Measurements from ENCODE around the gene AZU1. TPM values are rescaled to one million over a fixed set of nuclear protein-coding genes. Genes with fewer than 3 reads are reported as not detected.
"Not testable (repeated sequence)": the region's sequence is repeated elsewhere in the genome, so short reads cannot be mapped to it uniquely, and the experiment has no call there.

Gene AZU1
- total RNA-seq, 3 donors from 2014 or later = not detected

DNA sequence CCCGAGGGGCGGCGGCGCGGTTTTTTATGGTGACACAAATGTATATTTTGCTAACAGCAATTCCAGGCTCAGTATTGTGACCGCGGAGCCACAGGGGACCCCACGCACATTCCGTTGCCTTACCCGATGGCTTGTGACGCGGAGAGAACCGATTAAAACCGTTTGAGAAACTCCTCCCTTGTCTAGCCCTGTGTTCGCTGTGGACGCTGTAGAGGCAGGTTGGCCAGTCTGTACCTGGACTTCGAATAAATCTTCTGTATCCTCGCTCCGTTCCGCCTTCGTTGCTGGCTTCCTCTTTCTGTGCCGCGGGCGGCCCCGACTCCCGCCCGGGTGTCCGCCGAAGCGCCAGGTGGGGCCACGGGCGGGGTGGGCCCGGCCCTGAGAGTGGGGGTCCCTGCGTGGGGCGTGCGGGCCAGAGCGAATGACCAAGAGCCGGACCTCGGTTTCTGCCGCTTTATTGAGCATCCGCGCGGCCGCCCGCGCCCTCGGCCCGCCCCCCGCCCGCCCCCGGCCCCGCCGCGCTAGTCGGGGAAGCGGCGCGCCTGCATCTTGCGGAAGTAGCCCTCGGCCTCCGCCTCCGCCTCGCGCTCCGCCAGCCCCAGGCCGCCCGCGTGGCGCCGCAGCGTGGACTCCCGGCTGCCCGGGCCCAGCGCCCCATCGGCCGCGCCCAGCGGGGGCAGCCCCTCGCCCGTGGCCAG, 15.4 kb upstream of the AZU1 start:
- no peak overlapping the region for H3K4me3 Mint-ChIP-seq
- no peaks in the 10 kb centered on the region for H3K27me3 Mint-ChIP-seq (ENCODE audit: low read depth)
- ATAC-seq = no peak
- H3K4me1 Mint-ChIP-seq (ENCODE audit: low read depth) = peaks cover 6% of the 10 kb centered on the region
- H3K36me3 Mint-ChIP-seq (ENCODE audit: insufficient read depth) = peaks cover 25% of the 10 kb centered on the region
- no peak for DNase-seq
- no peaks in the 10 kb centered on the region for H3K9me3 Mint-ChIP-seq

DNA sequence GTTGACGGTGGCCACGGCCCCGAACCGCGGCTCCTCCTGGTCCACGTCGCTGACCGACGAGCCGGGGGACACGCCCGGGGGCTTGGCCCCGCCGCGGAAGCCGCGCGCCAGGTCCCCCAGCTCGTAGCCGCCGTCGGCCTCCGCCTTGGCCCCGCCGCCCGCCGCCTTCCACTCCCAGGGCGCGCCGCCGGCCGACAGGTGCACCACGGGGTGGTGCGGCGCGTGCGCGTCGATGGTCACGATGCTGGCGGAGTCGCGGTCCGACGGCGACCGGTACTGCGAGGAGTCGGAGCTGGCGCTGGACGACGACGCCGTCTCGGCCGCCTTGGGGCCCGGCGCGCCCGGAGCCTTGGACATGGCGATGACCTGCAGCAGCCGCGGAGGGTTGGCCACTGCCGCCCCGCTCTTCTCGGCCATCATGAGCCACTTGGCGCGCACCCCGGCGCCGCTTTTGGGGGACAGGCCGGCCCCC, 14.9 kb upstream of the AZU1 start:
- Mint-ChIP-seq H3K36me3 (ENCODE audit: insufficient read depth) (peaks cover 19% of the 10 kb centered on the region), H3K9me3 (no peaks in the 10 kb centered on the region), H3K27me3 (ENCODE audit: low read depth) (no peaks in the 10 kb centered on the region), H3K4me1 (ENCODE audit: low read depth) (peaks cover 1% of the 10 kb centered on the region), H3K4me3 (no peak overlapping the region)
- no peak for DNase-seq
- no peak for ATAC-seq

GRCh38 chr19:813219-814151, 14.2 kb upstream of the AZU1 start:
- ATAC-seq = no peak

GRCh38 chr19:814152-815078, 13.2 kb upstream of the AZU1 start:
- DNase-seq = no peak
- H3K36me3 Mint-ChIP-seq (ENCODE audit: insufficient read depth) = peaks cover 16% of the 10 kb centered on the region
- H3K27me3 Mint-ChIP-seq (ENCODE audit: low read depth) = no peaks in the 10 kb centered on the region
- peak; percentile 2 for ATAC-seq
- peak overlapping the region; percentile 47 for H3K4me3 Mint-ChIP-seq
- H3K9me3 Mint-ChIP-seq = no peaks in the 10 kb centered on the region
- H3K4me1 Mint-ChIP-seq (ENCODE audit: low read depth) = no peaks in the 10 kb centered on the region

More at GRCh38 chr19:813219-814151, 14.2 kb upstream of the AZU1 start:
- no peaks in the 10 kb centered on the region for H3K9me3 Mint-ChIP-seq
- H3K4me3 Mint-ChIP-seq = no peak overlapping the region
- H3K36me3 Mint-ChIP-seq (ENCODE audit: insufficient read depth) = peaks cover 16% of the 10 kb centered on the region
- DNase-seq = no peak
- no peaks in the 10 kb centered on the region for H3K4me1 Mint-ChIP-seq (ENCODE audit: low read depth)
- no peaks in the 10 kb centered on the region for H3K27me3 Mint-ChIP-seq (ENCODE audit: low read depth)

DNA sequence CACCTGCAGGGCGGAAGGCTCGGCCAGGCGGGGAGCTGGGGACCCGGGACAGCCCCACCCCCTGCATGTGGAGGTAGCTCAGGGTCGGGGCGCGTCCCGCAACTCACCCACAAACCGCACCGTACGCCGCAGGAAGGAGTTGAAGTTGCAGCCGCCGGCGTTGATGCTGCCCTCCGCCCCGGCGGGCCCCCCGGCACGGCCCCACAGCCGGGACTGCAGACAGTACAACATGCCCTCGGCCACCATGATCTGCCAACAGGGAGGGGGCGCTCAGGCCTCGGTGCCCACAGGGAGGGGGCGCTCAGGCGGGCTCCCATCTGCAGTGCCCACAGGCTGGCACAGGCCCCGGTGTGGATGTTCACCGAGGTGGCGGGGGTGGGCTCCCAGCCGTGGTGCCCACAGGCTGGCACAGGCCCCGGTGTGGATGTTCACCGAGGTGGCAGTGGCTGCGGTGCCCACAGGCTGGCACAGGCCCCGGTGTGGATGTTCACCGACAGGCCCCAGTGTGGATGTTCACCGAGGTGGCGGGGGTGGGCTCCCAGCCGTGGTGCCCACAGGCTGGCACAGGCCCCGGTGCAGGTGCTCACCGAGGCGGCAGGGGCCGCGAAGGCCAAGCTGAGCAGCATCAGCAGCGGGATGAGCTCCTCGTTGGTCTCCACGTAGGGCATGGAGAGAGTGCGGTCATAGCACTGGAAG, 12.4 kb upstream of the AZU1 start:
- no peak for DNase-seq
- Mint-ChIP-seq H3K36me3 (ENCODE audit: insufficient read depth) (peaks cover 16% of the 10 kb centered on the region), H3K27me3 (ENCODE audit: low read depth) (no peaks in the 10 kb centered on the region), H3K4me1 (ENCODE audit: low read depth) (no peaks in the 10 kb centered on the region), H3K4me3 (peak overlapping the region; percentile 47), H3K9me3 (no peaks in the 10 kb centered on the region)
- ATAC-seq = peak; percentile 11 to 14

- peak; percentile 6 to 7 for ATAC-seq
Observed at GRCh38 chr19:815775-816499, 11.7 kb upstream of the AZU1 start.

DNA sequence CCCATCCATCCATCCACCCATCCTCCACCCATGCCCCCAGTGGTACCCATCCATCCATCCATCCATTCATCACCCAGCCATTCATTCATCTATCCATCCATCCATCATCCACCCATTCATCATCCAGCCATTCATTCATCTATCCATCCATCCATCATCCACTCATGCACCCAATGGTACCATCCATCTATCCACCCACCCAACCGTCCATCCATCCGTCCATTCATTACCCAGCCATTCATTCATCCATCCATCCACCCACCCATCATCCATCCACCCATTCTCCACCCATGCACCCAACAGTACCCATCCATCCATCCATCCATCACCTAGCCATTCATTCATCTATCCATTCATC, 11.2 kb upstream of the AZU1 start:
- no peaks in the 10 kb centered on the region for H3K9me3 Mint-ChIP-seq
- no peak overlapping the region for H3K4me3 Mint-ChIP-seq
- H3K36me3 Mint-ChIP-seq (ENCODE audit: insufficient read depth) = peaks cover 10% of the 10 kb centered on the region
- H3K27me3 Mint-ChIP-seq (ENCODE audit: low read depth) = no peaks in the 10 kb centered on the region
- no peaks in the 10 kb centered on the region for H3K4me1 Mint-ChIP-seq (ENCODE audit: low read depth)
- DNase-seq (no peak), ATAC-seq (no peak)

More at GRCh38 chr19:815775-816499, 11.7 kb upstream of the AZU1 start:
- Mint-ChIP-seq H3K27me3 (ENCODE audit: low read depth) (no peaks in the 10 kb centered on the region), H3K4me1 (ENCODE audit: low read depth) (no peaks in the 10 kb centered on the region), H3K9me3 (no peaks in the 10 kb centered on the region), H3K36me3 (ENCODE audit: insufficient read depth) (peaks cover 12% of the 10 kb centered on the region), H3K4me3 (peak overlapping the region; percentile 26)
- DNase-seq = no peak

GRCh38 chr19:820212-820611, 7.4 kb upstream of the AZU1 start:
- H3K27me3 Mint-ChIP-seq (ENCODE audit: low read depth) = peaks cover 19% of the 10 kb centered on the region
- DNase-seq; H3K4me3 Mint-ChIP-seq; H3K36me3 Mint-ChIP-seq (ENCODE audit: insufficient read depth); H3K4me1 Mint-ChIP-seq (ENCODE audit: low read depth); ATAC-seq; H3K9me3 Mint-ChIP-seq: not testable (repeated sequence)

GRCh38 chr19:821231-821824, 6.3 kb upstream of the AZU1 start:
- no peaks in the 10 kb centered on the region for H3K4me1 Mint-ChIP-seq (ENCODE audit: low read depth)
- no peak overlapping the region for H3K4me3 Mint-ChIP-seq
- H3K9me3 Mint-ChIP-seq = no peaks in the 10 kb centered on the region
- H3K36me3 Mint-ChIP-seq (ENCODE audit: insufficient read depth) = peaks cover 3% of the 10 kb centered on the region
- no peak for ATAC-seq
- H3K27me3 Mint-ChIP-seq (ENCODE audit: low read depth) = peaks cover 19% of the 10 kb centered on the region
- no peak for DNase-seq

GRCh38 chr19:821825-822503, 5.7 kb upstream of the AZU1 start, which contains the start of gene PLPPR3:
Gene PLPPR3, minus strand, starts transcription at chr19:821955. Its CDS starts 396 bp downstream, at chr19:821559.
- H3K36me3 Mint-ChIP-seq (ENCODE audit: insufficient read depth) = no peaks in the 10 kb centered on the region
- H3K27me3 Mint-ChIP-seq (ENCODE audit: low read depth) = peaks cover 19% of the 10 kb centered on the region
- H3K4me1 Mint-ChIP-seq (ENCODE audit: low read depth) = no peaks in the 10 kb centered on the region
- H3K9me3 Mint-ChIP-seq = no peaks in the 10 kb centered on the region
- ATAC-seq = no peak
- no peak within 1 kb of the TSS for H3K4me3 Mint-ChIP-seq
- no peak for DNase-seq

DNA sequence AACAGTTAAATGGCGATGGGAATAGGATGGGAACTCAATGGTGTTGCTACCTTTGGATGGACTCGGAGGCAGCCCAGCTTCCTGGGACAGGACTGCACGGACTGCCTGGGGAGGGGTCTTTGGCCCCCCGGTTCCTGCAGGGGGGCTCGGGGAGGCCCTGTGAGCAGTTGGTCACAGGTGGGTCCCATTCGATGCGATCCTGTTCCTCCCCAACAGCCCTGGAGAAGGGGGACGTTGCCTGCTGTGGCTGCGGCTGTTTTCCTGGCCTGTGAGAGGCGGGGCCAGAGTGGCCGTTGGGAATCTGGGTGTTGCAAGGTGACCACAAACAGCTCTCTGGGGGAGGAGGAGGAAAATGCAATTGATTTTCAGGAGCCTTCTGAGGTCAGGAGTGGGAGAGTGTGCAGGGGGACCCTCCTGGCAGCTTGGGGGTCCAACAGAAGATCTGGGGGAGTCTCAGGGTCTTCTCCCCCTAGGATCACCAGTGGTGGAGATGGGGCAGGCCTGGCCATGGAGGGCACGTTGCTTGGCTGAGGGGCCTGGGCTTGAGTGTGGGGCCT, 4.0 kb upstream of the AZU1 start:
- Mint-ChIP-seq H3K36me3 (ENCODE audit: insufficient read depth) (no peaks in the 10 kb centered on the region), H3K4me3 (no peak overlapping the region), H3K9me3 (no peaks in the 10 kb centered on the region), H3K4me1 (ENCODE audit: low read depth) (no peaks in the 10 kb centered on the region), H3K27me3 (ENCODE audit: low read depth) (peaks cover 19% of the 10 kb centered on the region)
- no peak for ATAC-seq
- DNase-seq = no peak

DNA sequence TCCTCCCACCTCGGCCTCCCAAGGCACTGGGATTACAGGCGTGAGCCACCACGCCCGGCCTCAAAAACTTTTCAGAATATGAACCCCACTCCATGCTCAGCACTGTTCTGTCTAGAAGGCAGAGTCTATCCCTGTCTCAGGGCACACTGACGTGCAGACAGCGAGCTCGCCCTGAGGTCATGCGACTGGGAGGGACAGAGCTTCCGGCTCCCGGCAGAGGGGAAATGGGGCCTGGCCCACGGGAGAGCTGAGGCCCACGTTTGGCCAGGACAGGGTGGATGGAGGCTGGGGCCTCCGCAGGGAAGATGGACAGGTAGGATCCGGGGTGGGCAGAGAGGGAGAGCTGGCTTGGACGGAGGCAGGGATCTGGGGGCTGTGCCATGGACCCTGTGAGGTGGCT, 2.8 kb upstream of the AZU1 start:
- ATAC-seq = no peak
- H3K36me3 Mint-ChIP-seq (ENCODE audit: insufficient read depth) = no peaks in the 10 kb centered on the region
- no peaks in the 10 kb centered on the region for H3K9me3 Mint-ChIP-seq
- H3K4me3 Mint-ChIP-seq = no peak overlapping the region
- H3K27me3 Mint-ChIP-seq (ENCODE audit: low read depth) = peaks cover 19% of the 10 kb centered on the region
- no peaks in the 10 kb centered on the region for H3K4me1 Mint-ChIP-seq (ENCODE audit: low read depth)
- no peak for DNase-seq
